DMS79 (cell line): ENCODE results near the gene SHMT1.
"Not testable (repeated sequence)": the region's sequence is repeated elsewhere in the genome, so short reads cannot be mapped to it uniquely, and the experiment has no call there.

Experiments used
- DNase-seq: peaks from one replicate; lab custom pipeline; 2025; lab: John Stamatoyannopoulos, UW

SHMT1 gene

DNA sequence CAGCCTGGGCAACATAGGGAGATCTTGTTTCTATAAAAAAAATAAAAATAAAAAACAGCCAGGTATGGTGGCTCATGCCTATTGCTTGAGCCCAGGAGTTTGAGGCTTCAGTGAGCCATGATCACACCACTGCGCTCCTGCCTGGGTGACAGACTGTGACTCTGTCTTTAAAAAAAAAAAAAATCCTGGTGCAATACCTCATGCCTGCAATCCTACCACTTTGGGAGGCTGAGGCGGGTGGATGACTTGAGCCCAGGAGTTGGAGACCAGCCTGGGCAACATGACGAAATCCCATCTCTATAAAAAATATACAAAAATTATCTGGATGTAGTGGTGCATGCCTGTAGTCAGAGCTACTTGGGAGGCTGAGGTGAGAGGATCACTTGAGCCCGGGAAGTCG is 15.3 kb upstream of the SHMT1 start:
- not testable (repeated sequence) for DNase-seq

DNA sequence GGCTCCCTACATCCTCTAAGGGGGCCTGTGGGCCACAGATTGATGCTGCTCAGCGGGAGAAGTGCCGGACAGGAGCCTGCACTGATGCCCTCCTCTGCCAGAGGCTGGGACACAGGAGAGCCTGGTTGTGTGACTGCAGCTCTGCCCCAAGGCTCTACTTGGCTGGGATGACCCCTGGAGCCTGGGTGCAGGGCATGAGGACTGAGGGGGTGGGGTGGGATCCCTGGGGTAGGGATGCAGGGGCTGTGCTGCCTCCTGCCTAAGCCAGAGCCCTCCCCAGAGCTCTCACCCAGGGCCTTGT is 14.8 kb upstream of the SHMT1 start:
- DNase-seq = no peak

DNA sequence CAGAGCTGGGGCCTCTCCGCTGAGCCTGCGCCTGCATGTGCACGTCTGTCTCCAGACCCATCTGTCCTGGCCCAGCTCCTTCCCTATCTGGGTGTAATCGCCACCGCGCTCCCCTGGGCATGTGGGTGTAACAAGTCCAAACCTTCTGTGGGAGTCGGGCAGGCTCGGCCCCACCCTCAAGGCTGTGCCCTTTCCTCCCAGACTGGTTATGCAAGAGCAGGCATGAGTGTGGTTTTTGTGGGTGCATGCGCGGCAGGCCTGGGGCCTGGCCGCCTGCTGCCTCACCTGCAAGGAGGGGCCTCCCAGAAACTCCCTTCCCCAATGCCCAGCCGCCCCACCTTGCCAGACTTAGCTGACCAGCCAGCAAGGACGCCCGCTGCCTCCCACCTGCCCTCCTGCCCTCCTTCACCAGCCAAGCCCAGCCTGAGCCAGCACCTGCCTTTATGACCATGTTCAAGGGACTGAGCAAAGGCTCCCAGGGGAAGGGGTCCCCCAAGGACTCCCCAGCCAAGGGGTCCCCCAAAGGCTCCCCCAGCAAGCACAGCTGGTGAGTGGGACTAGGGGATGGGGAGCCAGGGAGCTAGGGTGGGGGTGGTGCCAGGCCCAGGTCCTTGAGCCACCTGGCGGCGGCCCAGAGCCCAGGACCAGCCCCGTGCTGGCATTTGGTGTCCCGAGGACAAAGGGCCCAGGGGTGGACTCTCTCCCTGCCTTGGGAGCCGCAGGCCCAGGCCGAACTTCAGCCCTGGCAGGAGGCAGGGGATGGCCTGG is 14.3 kb upstream of the SHMT1 start, which contains the start of gene EVPLL:
TSS of gene EVPLL (plus strand) at position 342 of the 768 bp plus-strand sequence. CDS start 3,160 bp downstream, outside the sequence.
- no peak for DNase-seq

DNA sequence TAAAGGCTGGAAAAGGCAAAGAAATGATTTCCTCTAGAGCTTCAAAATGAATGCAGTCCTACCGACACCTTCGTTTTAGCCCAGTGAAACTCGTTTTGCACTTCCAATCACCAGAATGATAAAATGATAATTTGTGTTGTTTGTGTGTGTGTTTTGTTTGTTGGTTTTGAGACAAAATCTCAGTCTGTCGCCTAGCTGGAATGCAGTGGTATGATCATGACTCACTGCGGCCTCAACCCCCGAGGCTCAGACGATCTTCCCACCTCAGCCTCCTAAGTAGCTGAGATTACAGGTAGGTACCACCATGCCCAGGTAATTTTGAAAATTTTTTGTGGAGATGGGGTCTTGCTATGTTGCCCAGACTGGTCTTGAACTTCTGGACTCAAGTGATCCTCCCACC is 10.9 kb upstream of the SHMT1 start:
- no peak for DNase-seq

DNA sequence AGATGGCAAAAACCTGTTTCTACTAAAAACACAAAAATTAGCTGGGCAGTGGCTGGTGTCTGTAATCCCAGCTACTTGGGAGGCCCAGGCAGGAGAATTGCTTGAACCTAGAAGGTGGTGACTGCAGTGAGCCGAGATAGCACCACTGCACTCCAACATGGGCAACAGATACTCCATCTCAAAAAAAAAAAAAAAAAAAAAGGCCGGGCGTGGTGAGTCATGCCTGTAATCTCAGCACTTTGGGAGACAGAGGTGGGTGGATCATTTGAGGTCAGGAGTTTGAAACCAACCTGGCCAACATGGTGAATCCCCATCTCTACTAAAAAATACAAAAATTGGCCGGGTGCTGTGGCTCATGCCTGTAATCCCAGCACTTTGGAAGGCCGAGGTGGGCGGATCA is 9.8 kb upstream of the SHMT1 start:
- DNase-seq = not testable (repeated sequence)

DNA sequence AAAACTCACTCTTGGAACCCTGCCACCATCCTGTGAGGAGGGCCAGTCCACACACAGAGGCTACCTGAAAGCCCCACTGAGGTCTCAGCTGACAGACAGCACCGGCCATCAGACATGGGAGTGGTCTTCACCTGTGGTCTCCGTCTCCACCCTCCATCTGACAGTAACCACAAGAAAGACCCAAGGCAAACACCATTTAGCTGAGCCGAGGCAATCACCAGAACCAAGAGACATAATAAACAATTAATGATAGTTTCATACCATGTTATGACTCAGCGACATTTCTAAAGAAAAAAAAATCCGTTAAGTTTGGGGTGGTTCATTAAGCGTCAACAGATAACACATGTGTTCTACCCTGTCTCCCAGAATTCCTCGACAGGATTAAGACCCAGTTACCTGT is 8.1 kb upstream of the SHMT1 start:
- DNase-seq = no peak

- no peak for DNase-seq
Observed at GRCh38 chr17:18370761-18371160, 7.4 kb upstream of the SHMT1 start.

GRCh38 chr17:18368946-18369345 is 5.6 kb upstream of the SHMT1 start:
- DNase-seq = no peak

DNA sequence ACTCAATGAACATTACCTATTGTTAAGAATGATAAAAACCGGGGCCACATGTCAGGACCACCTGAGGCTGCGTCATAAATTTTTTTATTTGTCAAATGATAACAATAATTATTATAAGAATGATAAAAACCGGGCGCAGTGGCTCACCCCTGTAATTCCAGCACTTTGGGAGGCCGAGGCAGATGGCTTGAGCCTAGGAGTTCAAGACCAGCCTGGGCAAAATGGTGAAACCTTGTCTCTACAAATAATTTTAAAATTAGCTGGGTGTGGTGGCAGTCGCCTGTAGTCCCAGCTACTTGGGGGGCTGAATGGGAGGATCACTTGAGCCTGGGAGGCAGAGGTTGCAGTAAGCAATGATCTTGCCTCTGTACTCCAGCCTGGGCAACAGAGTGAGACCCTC is 816 bp upstream of the SHMT1 start:
- DNase-seq = no peak

DNA sequence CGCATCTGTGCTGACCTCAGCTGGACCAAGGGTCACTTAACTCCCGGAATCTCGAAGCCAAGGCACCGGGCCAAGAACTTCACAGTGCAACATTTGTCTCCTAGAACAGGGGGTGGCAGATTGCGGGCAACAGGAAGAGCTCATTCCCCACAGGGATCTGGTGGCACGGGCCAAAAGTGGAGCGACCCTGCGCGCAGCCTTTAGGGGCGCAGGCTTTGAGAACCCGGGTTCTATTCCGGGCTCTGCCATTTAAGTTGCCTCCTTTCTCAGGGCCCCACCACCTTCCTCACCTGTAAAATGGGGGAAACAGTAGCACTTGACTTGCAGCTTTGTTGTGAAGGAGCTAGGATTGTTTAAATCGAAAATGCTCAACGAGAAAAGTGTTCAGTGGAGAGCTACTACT is 651 bp downstream of the SHMT1 start:
- DNase-seq = no peak

DNA sequence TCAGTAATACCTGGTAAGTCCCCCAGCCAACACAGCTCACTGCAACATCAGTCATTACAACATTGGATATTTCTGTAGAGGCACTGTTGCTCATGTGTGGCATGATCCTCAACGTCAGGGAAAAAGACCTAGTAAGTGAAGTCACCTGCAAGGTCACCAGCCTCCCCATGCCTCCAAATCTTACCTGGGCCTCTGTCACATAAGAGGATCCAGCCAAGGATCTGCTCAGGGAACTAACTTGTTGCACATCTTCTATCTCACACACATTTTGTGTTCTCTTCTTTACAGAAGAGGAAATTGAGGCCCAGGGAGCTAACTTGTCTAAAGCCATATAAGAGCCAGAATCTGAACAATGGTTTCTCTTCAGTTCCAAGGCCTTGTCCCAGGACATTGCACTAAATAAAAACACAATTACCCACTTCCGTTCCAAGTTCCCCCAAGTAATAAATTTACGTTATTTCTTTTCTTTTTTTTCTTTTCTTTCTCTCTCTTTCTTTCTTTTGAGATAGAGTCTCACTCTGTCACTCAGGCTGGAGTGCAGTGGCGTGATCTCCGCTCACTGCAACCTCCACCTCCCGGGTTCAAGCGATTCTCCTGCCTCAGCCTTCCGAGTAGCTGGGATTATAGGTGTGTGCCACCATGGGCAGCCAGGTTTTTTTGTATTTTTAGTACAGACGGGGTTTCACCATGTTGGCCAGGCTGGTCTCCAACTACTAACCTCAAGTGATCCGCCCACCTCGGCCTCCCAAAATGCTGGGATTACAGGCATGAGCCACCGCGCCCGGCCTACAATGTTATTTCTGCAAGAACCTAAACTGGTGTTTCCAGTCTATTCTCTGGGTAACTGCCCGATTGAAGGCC is 1.3 kb downstream of the SHMT1 start:
- no peak for DNase-seq

DNA sequence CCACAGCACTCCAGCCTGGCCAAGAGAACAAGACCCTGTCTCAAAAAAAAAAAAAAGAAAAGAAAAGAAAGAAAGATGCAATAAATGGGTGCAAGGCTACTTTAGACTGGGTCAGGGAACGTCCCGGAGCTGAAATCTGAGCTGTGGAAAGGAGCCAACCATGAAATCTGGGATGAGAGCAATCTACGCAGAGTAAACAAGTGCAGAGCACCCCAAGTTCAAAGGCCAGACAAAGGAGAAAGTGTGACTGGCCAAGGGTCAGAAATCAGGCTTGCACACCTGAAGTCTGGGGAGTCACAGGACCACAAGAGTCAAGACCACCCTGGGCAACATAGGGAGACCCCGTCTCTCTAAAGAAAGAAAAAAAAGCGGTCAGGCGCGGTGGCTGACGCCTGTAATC is 2.8 kb downstream of the SHMT1 start:
- no peak for DNase-seq

GRCh38 chr17:18356624-18357023 is 6.7 kb downstream of the SHMT1 start:
- DNase-seq = no peak

DNA sequence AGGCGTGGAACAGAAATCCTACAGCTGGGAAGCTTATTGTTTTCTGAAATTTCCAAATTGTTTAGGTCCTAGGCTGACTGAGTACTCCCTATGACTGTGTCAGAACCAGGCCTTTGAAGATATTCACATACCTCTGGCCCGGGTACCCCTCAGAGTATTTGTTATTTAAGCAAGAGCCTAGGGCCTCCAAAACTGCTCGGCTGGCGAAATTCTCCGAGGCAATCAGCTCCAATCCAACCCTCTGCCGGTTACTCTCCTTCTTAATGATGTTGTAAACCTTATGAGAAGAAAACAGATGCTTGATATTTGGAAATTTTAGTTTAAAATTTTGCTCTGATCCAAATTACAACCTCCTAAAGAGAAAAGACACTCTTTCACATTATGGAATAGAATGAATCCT is 9.8 kb downstream of the SHMT1 start:
- no peak for DNase-seq

GRCh38 chr17:18344021-18344420 is 19.3 kb downstream of the SHMT1 start:
- no peak for DNase-seq

DNA sequence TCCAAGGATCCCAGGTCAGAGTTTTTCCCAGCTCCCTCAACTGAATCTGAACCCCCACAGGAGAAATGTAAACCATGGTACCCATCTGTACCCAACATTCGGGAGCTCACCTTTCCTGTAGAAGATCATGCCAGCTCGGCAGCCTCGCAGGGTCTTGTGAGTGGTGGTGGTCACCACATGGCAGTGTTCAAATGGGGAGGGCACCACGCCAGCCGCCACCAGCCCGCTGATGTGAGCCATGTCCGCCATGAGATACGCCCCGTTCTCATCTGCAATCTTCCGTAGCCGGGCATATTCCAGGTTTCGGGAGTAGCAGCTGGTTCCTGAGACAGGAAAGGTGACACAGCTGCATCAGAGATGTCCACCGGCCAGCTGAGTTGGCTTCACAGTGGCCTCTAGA is 23.4 kb downstream of the SHMT1 start:
- no peak for DNase-seq

GRCh38 chr17:18338158-18338557 is 25.2 kb downstream of the SHMT1 start:
- not testable (repeated sequence) for DNase-seq

DNA sequence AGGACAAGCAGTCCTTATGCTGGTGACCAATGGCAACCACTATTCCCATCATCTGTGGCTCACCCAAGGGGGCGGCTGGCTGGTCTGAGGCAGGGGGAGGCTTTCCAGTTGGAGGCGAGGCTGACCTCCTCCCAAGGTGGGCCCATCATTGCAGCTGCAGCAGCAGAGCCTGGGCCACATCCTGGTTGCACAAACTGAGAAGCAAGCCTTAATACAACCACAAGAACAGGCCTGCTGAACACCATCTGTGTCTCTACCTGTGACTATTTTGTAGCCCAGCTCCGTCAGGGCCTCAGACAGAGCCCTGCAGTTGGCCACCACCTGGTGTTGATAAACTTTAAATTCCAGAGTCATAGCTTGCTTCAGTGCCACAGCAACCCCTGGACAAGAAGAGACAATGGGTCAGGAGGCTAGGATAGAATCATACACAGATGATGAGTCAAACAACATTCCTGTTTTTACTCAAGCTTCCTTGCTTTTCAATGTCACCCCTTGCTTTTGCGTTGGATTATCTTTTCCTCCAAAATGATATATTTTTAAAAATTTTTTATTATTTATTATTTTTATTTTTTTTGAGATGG is 30.4 kb downstream of the SHMT1 start:
- DNase-seq = no peak

GRCh38 chr17:18331879-18332278 is 31.5 kb downstream of the SHMT1 start:
- DNase-seq = no peak

- DNase-seq = no peak
Observed at GRCh38 chr17:18328643-18329204, 34.6 kb downstream of the SHMT1 start.

DNA sequence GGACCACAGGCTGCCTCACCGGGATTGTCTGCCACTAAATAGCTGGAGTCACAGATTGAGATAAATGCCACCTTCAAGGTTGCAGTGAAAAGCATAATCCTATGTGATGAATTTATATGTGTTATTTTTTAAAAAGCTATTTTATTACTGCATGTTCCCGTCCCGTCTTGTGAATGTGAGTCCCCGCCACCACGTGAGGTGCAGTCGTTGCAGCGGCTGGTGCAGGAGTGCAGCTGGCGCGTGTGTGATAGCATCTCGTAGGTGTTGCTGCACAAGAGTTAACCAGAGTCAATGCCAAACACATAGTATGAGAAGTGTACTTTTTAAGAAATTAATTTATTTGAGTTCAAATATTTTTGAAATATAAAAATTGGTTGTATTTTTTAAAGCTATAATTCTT is 35.8 kb downstream of the SHMT1 start:
- no peak for DNase-seq

DNA sequence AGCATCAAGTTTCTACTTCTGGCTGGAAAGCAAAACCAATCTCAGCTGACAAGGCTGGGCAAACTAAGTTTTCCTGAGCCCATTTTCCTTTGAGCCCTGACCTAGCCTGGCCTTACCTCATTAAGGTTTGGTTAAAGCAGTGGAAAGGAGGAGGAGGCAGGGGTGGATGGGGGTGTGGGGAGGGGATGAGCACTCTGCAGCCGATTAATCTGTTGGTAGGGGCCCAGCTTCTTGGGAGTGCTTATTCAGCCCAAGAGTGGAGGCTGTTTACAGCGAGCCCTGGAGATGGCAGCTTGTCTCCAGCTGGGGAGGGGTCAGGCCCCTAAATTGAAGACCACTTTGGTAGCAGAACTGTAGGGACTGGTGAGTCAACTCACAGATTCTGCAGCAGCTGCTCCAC is 36.3 kb downstream of the SHMT1 start:
- DNase-seq = no peak

DNA sequence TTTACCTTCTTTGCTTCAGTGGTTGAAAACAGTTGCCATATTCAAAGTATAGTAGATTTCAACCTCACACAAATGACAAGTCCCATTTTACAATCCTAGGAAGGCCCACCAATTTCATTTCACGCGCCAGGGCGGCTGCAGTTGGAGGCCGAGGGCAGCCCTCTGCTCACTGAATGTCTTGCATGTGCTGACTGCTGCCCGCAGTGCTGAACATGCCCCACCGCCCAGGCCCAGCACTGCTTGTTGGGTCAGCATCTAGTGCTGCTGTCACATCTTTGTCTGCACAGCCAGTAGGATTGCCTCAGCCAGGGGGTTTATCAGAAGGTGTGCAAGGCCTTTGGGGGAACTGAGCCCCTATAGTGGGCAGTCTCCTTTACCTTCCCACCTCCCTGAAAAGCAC is 36.8 kb downstream of the SHMT1 start:
- no peak for DNase-seq
